HepG2 (cell line): Measurements from ENCODE around the gene VAC14. TPM values are rescaled to one million over a fixed set of nuclear protein-coding genes. Genes with fewer than 3 reads are reported as not detected.

Experiments used
- AGO2 ChIP-seq: fragments of 200-400 bp; formaldehyde crosslinking; optimal IDR thresholded peaks from 2 replicates; pipeline ENCODE3; 2017; ENCODE audit warnings: mild to moderate bottlenecking, low read depth, low read length, moderate library complexity
- ATAD3A ChIP-seq: sonication (generic); formaldehyde crosslinking; IDR thresholded peaks from 2 replicates; pipeline ENCODE4 v1.4.0; 2020; ENCODE audit warnings: missing genetic modification reagents
- GRHL1 ChIP-seq: sonication (generic); formaldehyde crosslinking; conservative IDR thresholded peaks from 2 replicates; pipeline ENCODE4 v1.8.0; 2022; ENCODE audit warnings: missing genetic modification reagents
- LCORL ChIP-seq, 2 experiments: fragments of 450-650 bp in 1 of 2; sonication (generic) in 1 of 2; formaldehyde crosslinking in 1 of 2; IDR thresholded peaks; 2 replicates each; pipeline versions ENCODE4 v1.5.0 to v1.6.1; 2017 to 2020; ENCODE audit warnings: antibody characterized with exemption in 1 of 2, missing genetic modification reagents in 1 of 2
- MIER3 ChIP-seq: IDR thresholded peaks from 2 replicates; pipeline ENCODE4 v1.6.1; 2016; ENCODE audit warnings: missing compliant biosample characterization, borderline replicate concordance
- RBFOX2 ChIP-seq: fragments of 200-400 bp; formaldehyde crosslinking; IDR thresholded peaks from 2 replicates; pipeline ENCODE4 v1.6.1; 2017; ENCODE audit warnings: low read depth, mild to moderate bottlenecking, low read length
- RBM22 ChIP-seq: fragments of 200-400 bp; formaldehyde crosslinking; optimal IDR thresholded peaks from 2 replicates; pipeline ENCODE3; 2017; ENCODE audit warnings: mild to moderate bottlenecking, low read length, moderate library complexity
- REST ChIP-seq, 2 experiments: IDR thresholded peaks; 2 replicates each; pipeline ENCODE4 v1.6.1; 2011 to 2012; ENCODE audit warnings: low read length in 2 of 2, borderline replicate concordance in 1 of 2, low read depth in 1 of 2, mild to moderate bottlenecking in 1 of 2, moderate library complexity in 1 of 2
- SOX6 ChIP-seq, 2 experiments: fragments of 450-650 bp in 1 of 2; sonication (generic) in 1 of 2; formaldehyde crosslinking in 1 of 2; IDR thresholded peaks; 2 replicates each; pipeline versions ENCODE4 v1.4.0 to v1.6.1; 2017 to 2020; ENCODE audit warnings: antibody characterized with exemption in 1 of 2, mild to moderate bottlenecking in 1 of 2, missing genetic modification reagents in 1 of 2
- SP1 ChIP-seq, 2 experiments: fragments of 450-650 bp in 1 of 2; sonication (generic) in 1 of 2; formaldehyde crosslinking in 1 of 2; IDR thresholded peaks; 2 replicates each; pipeline versions ENCODE4 v1.4.0 to v1.6.1; 2016 to 2020; ENCODE audit warnings: missing genetic modification reagents in 1 of 2
- STAT6 ChIP-seq: sonication (generic); formaldehyde crosslinking; IDR thresholded peaks from 2 replicates; pipeline ENCODE4 v1.4.0; 2020; ENCODE audit warnings: missing genetic modification reagents, mild to moderate bottlenecking, borderline replicate concordance
- TIGD3 ChIP-seq: sonication (generic); formaldehyde crosslinking; IDR thresholded peaks from 2 replicates; pipeline ENCODE4 v1.5.1; 2020; ENCODE audit warnings: mild to moderate bottlenecking, missing genetic modification reagents, borderline replicate concordance
- ZBTB14 ChIP-seq: sonication (generic); formaldehyde crosslinking; IDR thresholded peaks from 2 replicates; pipeline ENCODE4 v1.4.0; 2020; ENCODE audit warnings: missing genetic modification reagents
- ZNF510 ChIP-seq: sonication (generic); formaldehyde crosslinking; IDR thresholded peaks from 2 replicates; pipeline ENCODE4 v1.4.0; 2020; ENCODE audit warnings: low read depth, mild to moderate bottlenecking, missing genetic modification reagents
- ZNF580 ChIP-seq: IDR thresholded peaks from 2 replicates; pipeline ENCODE4 v1.6.1; 2016; ENCODE audit warnings: low read depth, borderline replicate concordance
- ZNF776 ChIP-seq: sonication (generic); formaldehyde crosslinking; IDR thresholded peaks from 2 replicates; pipeline ENCODE4 v1.4.0; 2020; ENCODE audit warnings: mild to moderate bottlenecking, missing genetic modification reagents
- polyA plus RNA-seq, 8 experiments: library from polyadenylated mRNA; depleted of rRNA in 3 of 8; stranded (reverse) in 7 of 8; unstranded in 1 of 8; fragments of >200 nt; fragmentation: Illumina TruSeq in 4 of 8; extraction: Trizol in 4 of 8; gene quantifications; 2 replicates each; pipeline versions ENCODE4 v1.2.1 to v1.2.3, GENCODE V29; 2011 to 2016; ENCODE audit warnings: low read depth in 4 of 8, missing spikeins in 1 of 8, mixed read lengths in 1 of 8; ENCODE audit not compliant: insufficient read depth in 1 of 8
- total RNA-seq, 5 experiments: library from RNA; depleted of rRNA; stranded (reverse); fragments of >200 nt; fragmentation: Illumina TruSeq; extraction: Trizol; gene quantifications; 2 replicates each; pipeline ENCODE4 v1.2.3, GENCODE V29; 2016; ENCODE audit warnings: low read depth in 1 of 5

Gene VAC14
- total and polyA plus RNA-seq, 2 of the 13 experiments (the other 11 are each of a cell fraction or from before 2014, with no cell fraction given), result 23.5 to 24.6 TPM

- TF ChIP-seq AGO2, result peak; percentile 91
- TF ChIP-seq ZNF580 (CRISPR knock-in tag), result no peak
- no peak for TF ChIP-seq ZNF776 (CRISPR knock-in tag)
- no peak for TF ChIP-seq SOX6 (IDR thresholded peaks at IDR 0.05)
- no peak for TF ChIP-seq SOX6 (CRISPR knock-in tag; IDR thresholded peaks at IDR 0.05)
- no peak for TF ChIP-seq SP1 (IDR thresholded peaks at IDR 0.05)
- no peak for TF ChIP-seq SP1 (CRISPR knock-in tag; IDR thresholded peaks at IDR 0.05)
- TF ChIP-seq MIER3 (CRISPR knock-in tag), result no peak
- TF ChIP-seq RBM22, result peak; percentile 11
- no peak for TF ChIP-seq LCORL (IDR thresholded peaks at IDR 0.05)
- no peak for TF ChIP-seq LCORL (CRISPR knock-in tag; IDR thresholded peaks at IDR 0.05)
- TF ChIP-seq ZNF510 (CRISPR knock-in tag), result no peak
- no peak for TF ChIP-seq GRHL1 (CRISPR knock-in tag)
- no peak for TF ChIP-seq TIGD3 (CRISPR knock-in tag)
- no peak for TF ChIP-seq STAT6 (CRISPR knock-in tag)
- no peak for TF ChIP-seq ZBTB14
- peak; percentile 49 for TF ChIP-seq RBFOX2
- no peak for TF ChIP-seq REST (IDR thresholded peaks at IDR 0.05; ENCODE audit: borderline replicate concordance in 1 of 2, low read depth in 1 of 2, low read length in 2 of 2)
- no peak for TF ChIP-seq ATAD3A (CRISPR knock-in tag)
Observed at GRCh38 chr16:70678898-70679670, 121.9 kb downstream of the VAC14 start (continued).
